Caco-2 (cell line): ENCODE data around the gene STUM. TPM values are rescaled to one million over a fixed set of nuclear protein-coding genes. Genes with fewer than 3 reads are reported as not detected.
A peak's percentile ranks its signal among the peaks of the same experiment; 100 is the strongest.

Source experiments
- BruUV-seq: library from RNA; stranded (reverse); fragments of 400-500 nt; replicated peaks from 2 replicates; lab custom pipeline; 2021; lab: Mats Ljungman, UMichigan
- CTCF ChIA-PET: fragments of 300-600 bp; sonication (Branson Sonifier 250); formaldehyde crosslinking; loops from one replicate; lab custom pipeline; 2022; ENCODE audit warnings: antibody characterized with exemption; lab: Charles Lee
- POLR2A ChIA-PET: fragments of 300-600 bp; sonication (Branson Sonifier 250); formaldehyde crosslinking; loops from one replicate; lab custom pipeline; 2022; ENCODE audit warnings: antibody characterized with exemption; lab: Charles Lee
- DNase-seq, 2 experiments: peaks; one replicate each; pipeline versions ENCODE4 v3.0.0 to v3.0.0-alpha.2; 2020 to 2022
- H3K27me3 ChIP-seq: replicated peaks from 2 replicates; pipeline ENCODE4 v1.6.0; 2011; ENCODE audit warnings: low read length; ENCODE audit not compliant: control insufficient read depth, insufficient read depth
- H3K36me3 ChIP-seq: 2 replicates; pipeline ENCODE4 v1.5.1; 2011; ENCODE audit warnings: low read length; ENCODE audit not compliant: control insufficient read depth, insufficient read depth
- H3K4me1 ChIP-seq: fragments of 250-450 bp; sonication (Bioruptor Pico); 2 replicates; pipeline ENCODE4 v1.5.1; 2020; ENCODE audit warnings: mild to moderate bottlenecking
- H3K4me3 ChIP-seq: 2 replicates; pipeline ENCODE4 v1.5.1; 2011; ENCODE audit warnings: low read depth, mild to moderate bottlenecking, control low read depth, low read length
- H3K9me3 ChIP-seq: fragments of 250-450 bp; sonication (Bioruptor Pico); 2 replicates; pipeline ENCODE4 v1.5.1; 2020; ENCODE audit warnings: mild to moderate bottlenecking, moderate library complexity
- H3K27ac Mint-ChIP-seq: one replicate; pipeline ENCODE4 v1.8.0; 2022; ENCODE audit warnings: mixed read lengths; ENCODE audit not compliant: unreplicated experiment
- H3K27me3 Mint-ChIP-seq: one replicate; pipeline ENCODE4 v1.8.0; 2022; ENCODE audit warnings: mixed read lengths; ENCODE audit not compliant: insufficient read depth, unreplicated experiment
- H3K36me3 Mint-ChIP-seq: one replicate; pipeline ENCODE4 v1.8.0; 2022; ENCODE audit warnings: mild to moderate bottlenecking, mixed read lengths; ENCODE audit not compliant: insufficient read depth, unreplicated experiment
- H3K4me1 Mint-ChIP-seq: one replicate; pipeline ENCODE4 v1.8.0; 2022; ENCODE audit warnings: low read depth, mixed read lengths; ENCODE audit not compliant: unreplicated experiment
- H3K4me3 Mint-ChIP-seq: one replicate; pipeline ENCODE4 v1.8.0; 2022; ENCODE audit warnings: mild to moderate bottlenecking, moderate library complexity, mixed read lengths; ENCODE audit not compliant: unreplicated experiment
- H3K9me3 Mint-ChIP-seq: one replicate; pipeline ENCODE4 v1.8.0; 2022; ENCODE audit warnings: mixed read lengths; ENCODE audit not compliant: unreplicated experiment
- CTCF ChIP-seq, 2 experiments: fragments of 200-600 bp in 1 of 2; IDR thresholded peaks; 1 replicate in 1 of 2; 2 replicates in 1 of 2; pipeline versions ENCODE4 v1.5.1 to v1.8.0; 2011 to 2022; ENCODE audit warnings: antibody characterized with exemption in 1 of 2, control low read depth in 1 of 2, inconsistent platforms in 1 of 2, low read depth in 1 of 2, low read length in 1 of 2, mild to moderate bottlenecking in 1 of 2, moderate library complexity in 1 of 2; ENCODE audit not compliant: insufficient read depth in 1 of 2, severe bottlenecking in 1 of 2, unreplicated experiment in 1 of 2
- intact Hi-C: fragments of 100-400 bp; cut with micrococcal nuclease; formaldehyde crosslinking; loops from one replicate; pipeline ENCODE4 v1.10.0; 2022; ENCODE audit not compliant: unreplicated experiment
- total RNA-seq: library from RNA; stranded (reverse); gene quantifications from 2 replicates; pipeline ENCODE4 v1.2.3, GENCODE V29; 2022

The STUM gene
- total RNA-seq, 1 experiment from 2014 or later: 1.7 TPM

GRCh38 chr1:226568077-226568831 is 19.7 kb downstream of the STUM start:
- intact Hi-C loops: no loop called here
- Histone ChIP-seq H3K9me3 (no peaks in the 10 kb centered on the region), H3K36me3 (no peaks in the 10 kb centered on the region), H3K4me1 (no peaks in the 10 kb centered on the region), H3K4me3 (no peak overlapping the region), H3K27me3 (no peaks in the 10 kb centered on the region)
- no peak overlapping the region for H3K4me3 Mint-ChIP-seq
- no peaks in the 10 kb centered on the region for H3K4me1 Mint-ChIP-seq
- no peaks in the 10 kb centered on the region for H3K36me3 Mint-ChIP-seq
- no TSS peak for BruUV-seq
- ChIA-PET POLR2A (no interaction called here), CTCF (interaction anchor here (0.7 kb wide), 1 partner anchor 143 kb away, joined by 4 read pairs; no protein-coding TSS in a partner anchor)
- peak in 1 of 2 experiments; percentile 49 for DNase-seq
- no peaks in the 10 kb centered on the region for H3K9me3 Mint-ChIP-seq
- H3K27me3 Mint-ChIP-seq: no peaks in the 10 kb centered on the region
- TF ChIP-seq CTCF (IDR thresholded peaks at IDR 0.05; ENCODE audit: insufficient read depth in 1 of 2, low read depth in 1 of 2, low read length in 1 of 2, severe bottlenecking in 1 of 2, unreplicated experiment in 1 of 2): peak in 1 of 2 experiments; percentile 76
- H3K27ac Mint-ChIP-seq: no peak overlapping the region

GRCh38 chr1:226568975-226569741 is 20.6 kb downstream of the STUM start:
- intact Hi-C loops: no loop called here
- BruUV-seq: no TSS peak
- Histone ChIP-seq H3K27me3 (no peaks in the 10 kb centered on the region), H3K36me3 (no peaks in the 10 kb centered on the region), H3K4me3 (no peak overlapping the region), H3K9me3 (no peaks in the 10 kb centered on the region), H3K4me1 (no peaks in the 10 kb centered on the region)
- Mint-ChIP-seq H3K9me3 (no peaks in the 10 kb centered on the region), H3K27ac (no peak overlapping the region), H3K4me1 (no peaks in the 10 kb centered on the region), H3K27me3 (no peaks in the 10 kb centered on the region), H3K4me3 (no peak overlapping the region), H3K36me3 (no peaks in the 10 kb centered on the region)
- TF ChIP-seq CTCF (IDR thresholded peaks at IDR 0.05; ENCODE audit: insufficient read depth in 1 of 2, low read depth in 1 of 2, low read length in 1 of 2, severe bottlenecking in 1 of 2, unreplicated experiment in 1 of 2): no peak
- ChIA-PET CTCF (interaction anchor here (0.7 to 1.6 kb wide), 8 partner anchors 13 to 145 kb away, joined by 3 to 12 read pairs (median 4); partner anchors contain the start of gene STUM), POLR2A (interaction anchor here (0.6 kb wide), 1 partner anchor 20 kb away, joined by 4 read pairs; no protein-coding TSS in a partner anchor)
- DNase-seq: no peak

- TF ChIP-seq CTCF (IDR thresholded peaks at IDR 0.05; ENCODE audit: insufficient read depth in 1 of 2, low read depth in 1 of 2, low read length in 1 of 2, severe bottlenecking in 1 of 2, unreplicated experiment in 1 of 2): peak in 1 of 2 experiments; percentile 66
- peak; percentile 52 to 72 for DNase-seq
- H3K27me3 Mint-ChIP-seq: no peaks in the 10 kb centered on the region
- Histone ChIP-seq H3K36me3 (no peaks in the 10 kb centered on the region), H3K27me3 (no peaks in the 10 kb centered on the region), H3K9me3 (no peaks in the 10 kb centered on the region), H3K4me1 (no peaks in the 10 kb centered on the region), H3K4me3 (no peak overlapping the region)
- no peaks in the 10 kb centered on the region for H3K4me1 Mint-ChIP-seq
- POLR2A ChIA-PET: interaction anchor here (0.6 kb wide), 1 partner anchor 20 kb away, joined by 4 read pairs; no protein-coding TSS in a partner anchor
- H3K9me3 Mint-ChIP-seq: no peaks in the 10 kb centered on the region
- CTCF ChIA-PET: interaction anchor here (0.7 to 1.6 kb wide), 7 partner anchors 14 to 146 kb away, joined by 3 to 12 read pairs (median 3); partner anchors contain the start of gene STUM
- intact Hi-C loops: no loop called here
- H3K4me3 Mint-ChIP-seq: no peak overlapping the region
- BruUV-seq: no TSS peak
- no peak overlapping the region for H3K27ac Mint-ChIP-seq
- H3K36me3 Mint-ChIP-seq: no peaks in the 10 kb centered on the region
Observed at GRCh38 chr1:226569879-226570547, 21.4 kb downstream of the STUM start.
